22Rv1 (cell line): ENCODE measurements around the gene RNF32.

Experiments used
- ZFX ChIP-seq: fragments of 450-650 bp; IDR thresholded peaks from 2 replicates; pipeline ENCODE4 v1.6.1; 2017; ENCODE audit warnings: antibody characterized with exemption, borderline replicate concordance
- TF ChIP-seq, protein P1 (sequence below): fragments of 450-650 bp; IDR thresholded peaks from 2 replicates; pipeline ENCODE4 v1.5.1; 2017; ENCODE audit warnings: mild to moderate bottlenecking

DNA sequence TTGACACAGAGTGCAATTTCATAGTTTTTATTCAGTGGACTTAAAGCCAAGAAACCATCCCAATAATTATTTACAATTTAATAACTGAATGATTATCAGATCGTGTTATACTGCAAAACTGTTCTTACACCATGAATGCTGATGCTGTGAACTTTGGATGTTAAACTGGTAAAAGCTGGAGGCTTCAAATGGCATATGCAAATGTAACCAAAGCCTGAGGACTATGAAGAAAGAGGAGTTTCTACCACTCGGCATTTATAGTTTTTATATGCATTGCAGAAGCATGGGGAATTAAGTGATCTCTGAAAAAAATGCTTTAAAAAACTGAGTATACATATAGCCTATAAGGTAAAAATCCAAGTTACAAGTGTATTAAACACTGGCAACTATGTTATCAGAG lies 42.4 kb downstream of the RNF32 start:
- TF ChIP-seq, protein P1, sequence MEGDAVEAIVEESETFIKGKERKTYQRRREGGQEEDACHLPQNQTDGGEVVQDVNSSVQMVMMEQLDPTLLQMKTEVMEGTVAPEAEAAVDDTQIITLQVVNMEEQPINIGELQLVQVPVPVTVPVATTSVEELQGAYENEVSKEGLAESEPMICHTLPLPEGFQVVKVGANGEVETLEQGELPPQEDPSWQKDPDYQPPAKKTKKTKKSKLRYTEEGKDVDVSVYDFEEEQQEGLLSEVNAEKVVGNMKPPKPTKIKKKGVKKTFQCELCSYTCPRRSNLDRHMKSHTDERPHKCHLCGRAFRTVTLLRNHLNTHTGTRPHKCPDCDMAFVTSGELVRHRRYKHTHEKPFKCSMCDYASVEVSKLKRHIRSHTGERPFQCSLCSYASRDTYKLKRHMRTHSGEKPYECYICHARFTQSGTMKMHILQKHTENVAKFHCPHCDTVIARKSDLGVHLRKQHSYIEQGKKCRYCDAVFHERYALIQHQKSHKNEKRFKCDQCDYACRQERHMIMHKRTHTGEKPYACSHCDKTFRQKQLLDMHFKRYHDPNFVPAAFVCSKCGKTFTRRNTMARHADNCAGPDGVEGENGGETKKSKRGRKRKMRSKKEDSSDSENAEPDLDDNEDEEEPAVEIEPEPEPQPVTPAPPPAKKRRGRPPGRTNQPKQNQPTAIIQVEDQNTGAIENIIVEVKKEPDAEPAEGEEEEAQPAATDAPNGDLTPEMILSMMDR, result no peak
- no peak for TF ChIP-seq ZFX
